ENCODE measurements around the gene WDFY4.

WDFY4 gene

DNA sequence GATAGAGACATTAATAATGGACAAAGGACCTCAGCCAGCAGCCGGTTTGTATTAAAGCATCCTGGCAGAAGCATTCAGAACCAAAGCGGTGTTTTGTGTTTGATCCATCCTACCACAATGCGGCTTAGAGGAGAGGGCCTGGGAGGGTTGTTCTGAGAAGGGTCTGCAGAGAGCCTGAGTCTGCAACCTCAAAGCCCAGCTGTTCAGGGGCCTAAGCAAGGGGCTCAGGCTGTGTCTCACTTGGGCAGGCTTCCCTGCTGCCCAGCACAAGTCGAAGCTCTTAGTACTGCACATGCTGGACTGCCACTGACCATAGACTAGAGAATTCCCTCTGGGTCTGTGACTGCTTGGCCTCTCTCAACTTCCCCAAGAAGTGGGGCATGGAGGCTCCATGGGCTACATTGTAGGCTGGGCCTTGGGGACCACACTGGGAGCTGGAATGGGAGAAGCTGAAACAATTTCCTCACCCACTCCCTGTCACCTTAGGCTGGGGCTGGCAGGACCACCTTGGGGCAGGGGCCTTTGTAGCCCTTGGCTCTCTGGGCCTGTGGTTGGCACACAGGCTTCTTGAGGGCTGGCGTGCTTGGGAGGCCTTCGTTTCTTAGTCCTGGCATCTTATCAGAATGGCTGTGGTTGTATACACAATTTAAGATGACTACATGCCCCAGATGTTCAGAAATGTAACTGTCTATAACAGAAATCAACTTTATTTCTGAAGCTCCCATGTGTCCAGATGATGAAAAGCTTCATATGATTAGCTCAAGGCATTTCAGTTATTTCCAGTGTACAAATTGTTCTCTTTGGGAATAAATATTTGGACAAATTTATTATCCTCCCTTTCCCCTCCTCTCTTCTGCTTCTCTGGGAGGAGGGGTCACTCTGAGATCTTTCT is 210.5 kb downstream of the WDFY4 start:
- Histone ChIP-seq H2AFZ (ENCODE audit: low read length, unreplicated experiment) (no peak overlapping the region), H3K27ac (ENCODE audit: low read depth, low read length) (no peak overlapping the region), H3K79me2 (ENCODE audit: control insufficient read depth, insufficient read depth, low read length, unreplicated experiment) (no peaks in the 10 kb centered on the region), H3K4me3 (ENCODE audit: low read depth, low read length) (no peak overlapping the region), H3K4me1 (ENCODE audit: control insufficient read depth, insufficient read depth, low read length, unreplicated experiment) (no peaks in the 10 kb centered on the region), H3K27me3 (ENCODE audit: insufficient read depth, low read length) (peaks cover 17% of the 10 kb centered on the region; the same call in 1 of the 2 replicates), H3K36me3 (ENCODE audit: insufficient read depth, low read length) (no peaks in the 10 kb centered on the region)

DNA sequence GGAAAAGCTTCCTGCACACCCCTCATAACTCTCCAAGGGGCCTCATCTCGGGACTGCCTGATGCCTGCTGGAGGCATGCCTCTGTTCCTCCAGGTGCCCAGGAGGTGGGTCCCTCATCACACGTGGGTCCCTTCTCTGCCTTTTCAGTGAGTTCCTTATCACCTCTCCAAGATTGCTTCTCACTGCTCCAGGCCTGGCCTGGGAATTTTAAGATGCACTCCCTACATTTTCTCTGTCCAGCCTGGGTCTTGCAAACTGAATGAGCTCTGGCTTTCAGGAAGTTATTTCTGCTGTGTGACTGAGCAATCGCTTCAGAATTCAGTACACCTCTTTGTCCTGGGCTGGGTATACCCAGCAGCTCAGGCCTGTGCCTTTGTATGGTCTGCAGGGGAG is 211.1 kb downstream of the WDFY4 start:
- Histone ChIP-seq H3K79me2 (ENCODE audit: control insufficient read depth, insufficient read depth, low read length, unreplicated experiment) (no peaks in the 10 kb centered on the region), H3K4me3 (ENCODE audit: low read depth, low read length) (no peak overlapping the region)

DNA sequence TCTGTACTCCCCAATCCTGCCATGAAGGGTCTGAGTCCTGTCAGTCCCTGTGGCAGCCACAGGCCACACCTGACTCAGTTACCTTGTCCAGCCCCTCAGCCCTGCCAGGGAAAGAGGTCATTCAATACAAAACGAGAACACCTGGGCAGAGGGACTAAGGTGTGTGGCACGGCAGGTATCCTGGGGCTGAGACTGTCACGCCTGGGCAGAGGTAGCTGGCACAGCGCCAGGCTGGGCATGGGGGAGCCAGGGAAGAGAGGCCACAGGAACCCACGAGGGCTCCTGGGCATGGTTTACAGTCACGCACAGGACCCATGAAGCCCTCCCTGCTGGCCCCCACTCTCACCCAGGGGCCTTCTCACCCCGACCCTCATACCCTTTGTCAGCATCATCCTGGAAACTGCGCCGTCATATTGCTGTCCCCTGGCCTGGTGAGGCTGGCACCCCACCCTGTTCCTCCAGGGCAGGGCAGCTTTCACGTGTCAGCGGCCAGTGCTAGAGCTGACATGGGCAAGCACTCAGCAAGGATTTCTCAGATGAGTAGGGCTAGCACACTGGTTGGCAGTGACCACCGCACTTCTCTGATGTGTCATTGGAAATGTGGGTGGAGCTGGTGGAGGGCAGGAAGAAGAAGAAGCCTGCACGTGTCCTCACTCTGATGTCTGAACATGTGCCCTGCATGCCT is 212.2 kb downstream of the WDFY4 start:
- no peaks in the 10 kb centered on the region for H3K36me3 ChIP-seq (ENCODE audit: insufficient read depth, low read length)
- H2AFZ ChIP-seq (ENCODE audit: low read length, unreplicated experiment): no peak overlapping the region
- no peaks in the 10 kb centered on the region for H3K4me1 ChIP-seq (ENCODE audit: control insufficient read depth, insufficient read depth, low read length, unreplicated experiment)
- no peak overlapping the region for H3K4me3 ChIP-seq (ENCODE audit: low read depth, low read length)
- H3K79me2 ChIP-seq (ENCODE audit: control insufficient read depth, insufficient read depth, low read length, unreplicated experiment): no peaks in the 10 kb centered on the region
- H3K27me3 ChIP-seq (ENCODE audit: insufficient read depth, low read length): peaks cover 15% of the 10 kb centered on the region; the same call in 1 of the 2 replicates
- no peak overlapping the region for H3K27ac ChIP-seq (ENCODE audit: low read depth, low read length)

More for the DNA sequence above, 211.1 kb downstream of the WDFY4 start:
- Histone ChIP-seq H3K27me3 (ENCODE audit: insufficient read depth, low read length) (peaks cover 19% of the 10 kb centered on the region; the same call in 1 of the 2 replicates), H3K36me3 (ENCODE audit: insufficient read depth, low read length) (no peaks in the 10 kb centered on the region), H2AFZ (ENCODE audit: low read length, unreplicated experiment) (no peak overlapping the region), H3K4me1 (ENCODE audit: control insufficient read depth, insufficient read depth, low read length, unreplicated experiment) (no peaks in the 10 kb centered on the region), H3K27ac (ENCODE audit: low read depth, low read length) (no peak overlapping the region)

DNA sequence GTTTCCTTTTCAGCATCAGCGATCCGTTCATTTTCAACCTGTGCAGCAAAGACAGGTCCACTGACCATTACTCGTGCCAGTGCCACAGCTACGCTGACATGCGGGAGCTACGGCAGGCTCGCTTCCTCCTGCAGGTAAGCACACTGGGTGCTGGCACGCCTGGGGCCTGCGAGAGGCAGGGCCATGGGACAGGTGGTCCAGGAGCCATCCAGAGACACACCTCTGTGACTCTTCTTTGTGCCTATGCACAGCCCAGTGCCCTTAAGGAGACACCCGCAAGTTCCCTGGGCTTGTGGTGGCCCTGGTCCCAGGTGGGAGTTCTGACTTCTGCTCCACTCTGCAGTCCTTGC is 212.7 kb downstream of the WDFY4 start:
- H3K36me3 ChIP-seq (ENCODE audit: insufficient read depth, low read length): no peaks in the 10 kb centered on the region
- no peak overlapping the region for H3K27ac ChIP-seq (ENCODE audit: low read depth, low read length)
- H3K4me3 ChIP-seq (ENCODE audit: low read depth, low read length): no peak overlapping the region

DNA sequence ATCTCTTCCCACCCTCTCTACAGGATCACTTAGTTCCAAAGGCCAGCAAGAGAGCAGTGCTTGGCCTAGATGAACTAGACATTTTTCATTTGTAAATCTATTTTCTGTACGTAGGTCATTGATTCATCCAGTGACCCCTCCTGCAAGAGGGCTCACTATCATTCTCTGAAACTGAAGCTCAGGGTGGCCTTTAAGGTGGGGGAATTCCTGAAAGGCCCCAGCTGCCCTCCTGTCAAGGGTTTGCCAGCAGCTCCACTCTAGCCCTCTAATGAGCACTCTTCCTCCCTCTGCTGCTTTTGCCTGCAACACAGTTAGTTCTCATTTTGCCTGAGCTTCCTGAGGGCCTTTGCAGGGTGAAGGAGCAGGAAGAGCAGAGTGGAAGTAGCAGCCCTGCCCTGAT is 213.8 kb downstream of the WDFY4 start:
- Histone ChIP-seq H2AFZ (ENCODE audit: low read length, unreplicated experiment) (no peak overlapping the region), H3K4me3 (ENCODE audit: low read depth, low read length) (no peak overlapping the region), H3K79me2 (ENCODE audit: control insufficient read depth, insufficient read depth, low read length, unreplicated experiment) (no peaks in the 10 kb centered on the region), H3K36me3 (ENCODE audit: insufficient read depth, low read length) (no peaks in the 10 kb centered on the region), H3K27ac (ENCODE audit: low read depth, low read length) (no peak overlapping the region), H3K4me1 (ENCODE audit: control insufficient read depth, insufficient read depth, low read length, unreplicated experiment) (no peaks in the 10 kb centered on the region), H3K27me3 (ENCODE audit: insufficient read depth, low read length) (peaks cover 9% of the 10 kb centered on the region; the same call in 1 of the 2 replicates)

More for the DNA sequence above, 212.7 kb downstream of the WDFY4 start:
- peaks cover 15% of the 10 kb centered on the region; the same call in 1 of the 2 replicates for H3K27me3 ChIP-seq (ENCODE audit: insufficient read depth, low read length)
- no peaks in the 10 kb centered on the region for H3K4me1 ChIP-seq (ENCODE audit: control insufficient read depth, insufficient read depth, low read length, unreplicated experiment)
- H3K79me2 ChIP-seq (ENCODE audit: control insufficient read depth, insufficient read depth, low read length, unreplicated experiment): no peaks in the 10 kb centered on the region
- H2AFZ ChIP-seq (ENCODE audit: low read length, unreplicated experiment): no peak overlapping the region

DNA sequence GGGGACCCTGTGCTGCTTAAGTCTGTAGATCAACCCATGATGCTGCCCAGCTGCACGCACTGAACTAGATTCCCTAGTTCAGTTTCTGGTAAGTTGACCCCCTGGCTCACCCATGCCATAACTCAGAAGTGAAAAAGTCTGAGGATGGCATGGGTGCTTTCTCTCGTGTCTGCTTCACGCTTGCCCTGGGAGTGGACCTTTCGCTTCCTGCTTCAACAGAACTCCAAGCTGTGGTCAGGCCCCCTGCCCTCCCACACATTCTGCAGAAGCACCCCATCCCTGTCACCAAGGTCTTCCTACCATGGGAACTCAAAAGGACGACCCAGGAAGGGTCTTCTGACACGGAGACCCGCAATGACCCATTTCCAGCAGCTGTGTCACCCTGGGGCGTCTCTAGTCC is 215.1 kb downstream of the WDFY4 start:
- Histone ChIP-seq H3K27ac (ENCODE audit: low read depth, low read length) (no peak overlapping the region), H3K4me3 (ENCODE audit: low read depth, low read length) (no peak overlapping the region), H3K4me1 (ENCODE audit: control insufficient read depth, insufficient read depth, low read length, unreplicated experiment) (no peaks in the 10 kb centered on the region), H3K79me2 (ENCODE audit: control insufficient read depth, insufficient read depth, low read length, unreplicated experiment) (no peaks in the 10 kb centered on the region), H3K36me3 (ENCODE audit: insufficient read depth, low read length) (no peaks in the 10 kb centered on the region), H3K27me3 (ENCODE audit: insufficient read depth, low read length) (peaks cover 11% of the 10 kb centered on the region; the same call in 1 of the 2 replicates), H2AFZ (ENCODE audit: low read length, unreplicated experiment) (no peak overlapping the region)

DNA sequence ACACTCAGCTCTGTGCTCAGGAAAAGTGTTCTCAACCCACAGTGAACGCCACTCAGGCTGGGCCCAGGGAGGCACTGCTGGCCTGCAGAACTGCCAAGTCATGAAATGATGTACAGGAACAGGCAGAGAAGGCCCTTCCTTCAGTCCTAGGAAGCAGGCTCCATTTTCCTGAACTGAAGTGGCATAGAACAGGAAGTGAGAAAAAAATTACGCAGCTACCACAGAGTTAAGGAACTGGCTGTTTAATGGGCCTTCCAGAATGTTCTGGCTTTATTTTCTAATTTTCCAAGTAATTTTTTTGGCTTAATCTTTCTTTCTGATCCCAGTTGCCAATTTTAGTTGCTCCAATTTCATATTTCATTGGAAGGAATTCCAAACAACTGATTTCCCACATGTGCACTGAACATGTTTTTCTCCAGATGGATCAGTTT is 215.7 kb downstream of the WDFY4 start:
- no peak overlapping the region for H2AFZ ChIP-seq (ENCODE audit: low read length, unreplicated experiment)
- H3K4me3 ChIP-seq (ENCODE audit: low read depth, low read length): no peak overlapping the region
- H3K27me3 ChIP-seq (ENCODE audit: insufficient read depth, low read length): peaks cover 11% of the 10 kb centered on the region; the same call in 1 of the 2 replicates
- H3K36me3 ChIP-seq (ENCODE audit: insufficient read depth, low read length): no peaks in the 10 kb centered on the region
- no peaks in the 10 kb centered on the region for H3K79me2 ChIP-seq (ENCODE audit: control insufficient read depth, insufficient read depth, low read length, unreplicated experiment)
- no peak overlapping the region for H3K27ac ChIP-seq (ENCODE audit: low read depth, low read length)
- no peaks in the 10 kb centered on the region for H3K4me1 ChIP-seq (ENCODE audit: control insufficient read depth, insufficient read depth, low read length, unreplicated experiment)

DNA sequence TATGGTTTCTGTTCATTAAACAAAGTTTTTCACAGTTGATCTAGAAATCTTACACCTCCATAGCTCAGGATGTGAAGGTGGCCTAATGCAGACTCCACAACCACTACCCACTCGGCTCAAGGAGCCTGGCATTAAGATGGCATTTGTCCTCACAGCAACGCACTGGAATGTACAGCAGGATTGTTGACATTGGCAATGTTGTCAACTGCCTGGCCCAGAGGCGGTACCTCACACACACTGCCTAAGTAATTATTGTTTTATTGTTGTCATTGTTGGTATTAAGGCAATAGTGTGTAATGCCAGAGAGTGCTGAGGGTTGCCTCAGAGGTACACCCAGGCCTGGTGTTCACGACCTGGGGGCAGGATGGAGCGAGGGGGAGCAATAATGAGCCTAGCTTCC is 216.6 kb downstream of the WDFY4 start:
- Histone ChIP-seq H3K27ac (ENCODE audit: low read depth, low read length) (no peak overlapping the region), H3K36me3 (ENCODE audit: insufficient read depth, low read length) (no peaks in the 10 kb centered on the region), H2AFZ (ENCODE audit: low read length, unreplicated experiment) (no peak overlapping the region), H3K79me2 (ENCODE audit: control insufficient read depth, insufficient read depth, low read length, unreplicated experiment) (no peaks in the 10 kb centered on the region), H3K27me3 (ENCODE audit: insufficient read depth, low read length) (peaks cover 15% of the 10 kb centered on the region), H3K4me1 (ENCODE audit: control insufficient read depth, insufficient read depth, low read length, unreplicated experiment) (no peaks in the 10 kb centered on the region), H3K4me3 (ENCODE audit: low read depth, low read length) (no peak overlapping the region)

DNA sequence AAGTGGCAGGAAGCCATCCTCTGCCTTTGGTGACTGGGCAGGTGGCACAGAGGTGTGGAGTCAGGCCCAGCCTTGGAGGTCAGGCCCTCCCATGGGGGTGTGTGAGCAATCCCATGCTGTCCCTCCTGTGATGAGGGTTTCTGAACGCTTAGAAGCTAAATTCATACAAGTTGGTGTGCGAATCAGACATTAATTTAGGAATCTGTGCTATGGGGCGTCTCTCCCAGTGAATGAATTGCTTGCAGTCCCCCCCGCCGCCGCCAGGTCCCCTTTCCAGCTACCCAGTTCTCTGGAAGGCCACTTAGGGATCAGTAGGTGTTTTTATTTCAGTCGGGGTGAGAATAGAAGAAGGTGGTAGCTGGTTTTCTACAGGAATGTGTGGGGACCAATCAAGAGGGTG is 217.4 kb downstream of the WDFY4 start:
- Histone ChIP-seq H2AFZ (ENCODE audit: low read length, unreplicated experiment) (no peak overlapping the region), H3K4me3 (ENCODE audit: low read depth, low read length) (no peak overlapping the region), H3K36me3 (ENCODE audit: insufficient read depth, low read length) (no peaks in the 10 kb centered on the region), H3K79me2 (ENCODE audit: control insufficient read depth, insufficient read depth, low read length, unreplicated experiment) (no peaks in the 10 kb centered on the region), H3K27ac (ENCODE audit: low read depth, low read length) (no peak overlapping the region), H3K27me3 (ENCODE audit: insufficient read depth, low read length) (peaks cover 23% of the 10 kb centered on the region), H3K4me1 (ENCODE audit: control insufficient read depth, insufficient read depth, low read length, unreplicated experiment) (no peaks in the 10 kb centered on the region)

DNA sequence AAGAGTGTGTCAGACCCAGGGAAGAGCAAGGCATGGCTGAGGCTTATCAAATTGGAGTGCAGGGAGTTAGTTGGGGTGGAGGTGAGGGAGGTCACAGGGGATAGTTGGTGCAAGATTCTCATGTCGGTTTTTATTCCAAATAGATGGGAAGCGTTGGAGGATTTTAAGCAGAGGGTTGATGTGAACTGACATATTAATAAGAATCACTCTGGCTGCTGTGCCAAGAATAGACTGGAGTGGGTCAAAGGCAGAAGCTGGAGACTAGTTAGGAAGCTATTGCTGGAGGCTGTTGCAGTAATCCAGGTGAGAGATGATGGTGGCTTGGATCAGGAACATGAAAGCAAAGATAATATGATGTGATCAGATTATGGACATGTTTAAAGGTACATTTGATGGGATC is 218.5 kb downstream of the WDFY4 start:
- Histone ChIP-seq H3K79me2 (ENCODE audit: control insufficient read depth, insufficient read depth, low read length, unreplicated experiment) (no peaks in the 10 kb centered on the region), H3K27ac (ENCODE audit: low read depth, low read length) (no peak overlapping the region), H2AFZ (ENCODE audit: low read length, unreplicated experiment) (no peak overlapping the region), H3K4me3 (ENCODE audit: low read depth, low read length) (no peak overlapping the region), H3K4me1 (ENCODE audit: control insufficient read depth, insufficient read depth, low read length, unreplicated experiment) (no peaks in the 10 kb centered on the region), H3K36me3 (ENCODE audit: insufficient read depth, low read length) (no peaks in the 10 kb centered on the region), H3K27me3 (ENCODE audit: insufficient read depth, low read length) (peaks cover 27% of the 10 kb centered on the region)

DNA sequence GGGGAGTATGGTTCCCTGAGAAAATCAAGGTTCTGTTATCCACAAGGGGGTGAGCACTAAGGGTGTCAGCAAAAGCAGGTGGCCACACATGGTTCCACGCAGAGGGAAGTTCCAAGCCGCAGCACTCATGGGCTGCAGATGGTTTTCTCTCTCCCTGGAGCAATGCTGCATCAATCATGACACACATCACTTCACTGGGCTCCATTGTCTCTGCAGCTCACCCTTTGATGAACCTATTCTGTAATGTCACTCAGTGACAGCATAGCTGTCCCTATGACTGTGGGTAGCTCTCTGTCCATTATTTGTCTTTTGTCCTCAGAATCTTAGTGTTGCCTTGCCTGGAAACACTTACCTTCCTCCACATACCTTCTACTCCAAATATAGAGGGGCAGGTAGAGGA is 220.2 kb downstream of the WDFY4 start:
- Histone ChIP-seq H3K4me3 (ENCODE audit: low read depth, low read length) (no peak overlapping the region), H3K4me1 (ENCODE audit: control insufficient read depth, insufficient read depth, low read length, unreplicated experiment) (no peaks in the 10 kb centered on the region), H3K79me2 (ENCODE audit: control insufficient read depth, insufficient read depth, low read length, unreplicated experiment) (no peaks in the 10 kb centered on the region), H3K27ac (ENCODE audit: low read depth, low read length) (no peak overlapping the region), H2AFZ (ENCODE audit: low read length, unreplicated experiment) (no peak overlapping the region), H3K27me3 (ENCODE audit: insufficient read depth, low read length) (peaks cover 33% of the 10 kb centered on the region), H3K36me3 (ENCODE audit: insufficient read depth, low read length) (no peaks in the 10 kb centered on the region)

Data from ACC112 (cell line).